ENCODE measurements around the gene YIF1B.

DNA sequence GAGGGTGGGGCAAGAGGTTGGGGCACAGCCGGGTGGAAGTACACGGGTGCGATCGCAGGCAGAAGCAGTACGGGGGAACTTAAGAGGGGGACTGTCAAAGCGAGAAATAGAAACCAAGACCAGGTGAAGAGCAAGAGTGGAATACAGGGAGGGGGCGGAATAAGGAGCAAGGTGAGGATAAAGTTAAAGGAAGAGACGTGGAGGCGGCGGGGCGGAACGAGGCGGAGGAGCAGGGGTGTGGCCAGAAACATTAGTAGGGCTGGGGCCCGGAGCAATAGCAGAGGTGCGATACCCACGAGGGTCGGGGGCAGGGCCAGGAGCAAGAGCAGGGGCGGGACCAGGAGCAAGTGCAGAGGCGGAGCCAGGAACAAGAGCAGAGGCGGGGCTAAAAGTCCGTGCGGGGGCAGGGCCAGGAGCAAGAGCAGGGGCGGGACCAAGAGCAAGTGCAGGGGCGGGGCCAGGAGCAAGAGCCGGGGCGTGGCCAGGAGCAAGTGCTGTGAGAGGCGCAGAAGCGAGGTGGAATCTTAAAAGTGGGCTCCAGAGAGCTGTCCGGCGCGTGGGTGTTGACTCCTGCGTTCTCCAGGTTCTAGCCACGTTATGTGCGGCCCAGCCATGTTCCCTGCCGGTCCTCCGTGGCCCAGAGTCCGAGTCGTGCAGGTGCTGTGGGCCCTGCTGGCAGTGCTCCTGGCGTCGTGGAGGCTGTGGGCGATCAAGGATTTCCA is 21.1 kb upstream of the YIF1B start:
- TF ChIP-seq, protein P1, sequence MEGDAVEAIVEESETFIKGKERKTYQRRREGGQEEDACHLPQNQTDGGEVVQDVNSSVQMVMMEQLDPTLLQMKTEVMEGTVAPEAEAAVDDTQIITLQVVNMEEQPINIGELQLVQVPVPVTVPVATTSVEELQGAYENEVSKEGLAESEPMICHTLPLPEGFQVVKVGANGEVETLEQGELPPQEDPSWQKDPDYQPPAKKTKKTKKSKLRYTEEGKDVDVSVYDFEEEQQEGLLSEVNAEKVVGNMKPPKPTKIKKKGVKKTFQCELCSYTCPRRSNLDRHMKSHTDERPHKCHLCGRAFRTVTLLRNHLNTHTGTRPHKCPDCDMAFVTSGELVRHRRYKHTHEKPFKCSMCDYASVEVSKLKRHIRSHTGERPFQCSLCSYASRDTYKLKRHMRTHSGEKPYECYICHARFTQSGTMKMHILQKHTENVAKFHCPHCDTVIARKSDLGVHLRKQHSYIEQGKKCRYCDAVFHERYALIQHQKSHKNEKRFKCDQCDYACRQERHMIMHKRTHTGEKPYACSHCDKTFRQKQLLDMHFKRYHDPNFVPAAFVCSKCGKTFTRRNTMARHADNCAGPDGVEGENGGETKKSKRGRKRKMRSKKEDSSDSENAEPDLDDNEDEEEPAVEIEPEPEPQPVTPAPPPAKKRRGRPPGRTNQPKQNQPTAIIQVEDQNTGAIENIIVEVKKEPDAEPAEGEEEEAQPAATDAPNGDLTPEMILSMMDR (IDR thresholded peaks at IDR 0.05) = no peak
- TF ChIP-seq EZH2 (IDR thresholded peaks at IDR 0.05; ENCODE audit: borderline replicate concordance, insufficient read depth, low read depth, low read length, poor library complexity, severe bottlenecking) = no peak

Data from B cell (primary cell).